Measurements from ENCODE around the gene TRPV5. TPM values are rescaled to one million over a fixed set of nuclear protein-coding genes. Genes with fewer than 3 reads are reported as not detected.

The TRPV5 gene
- polyA plus RNA-seq, 12 donors = 0.05 to 0.18 (median 0.10) TPM; not detected in 6

- no peak for DNase-seq
These were observed 24.3 kb downstream of the TRPV5 start for GRCh38 chr7:142908921-142909890.

GRCh38 chr7:142908290-142908689 is 25.3 kb downstream of the TRPV5 start:
- no peak for DNase-seq

- no peak for DNase-seq
These were observed 26.9 kb downstream of the TRPV5 start for GRCh38 chr7:142906643-142907042.

GRCh38 chr7:142905759-142906158 is 27.8 kb downstream of the TRPV5 start:
- no peak for DNase-seq

GRCh38 chr7:142904128-142904527 is 29.4 kb downstream of the TRPV5 start:
- no peak for DNase-seq

GRCh38 chr7:142901426-142902259 is 31.9 kb downstream of the TRPV5 start:
- DNase-seq = no peak

- DNase-seq = no peak
These were observed 33.9 kb downstream of the TRPV5 start for GRCh38 chr7:142899661-142900060.

- no peak for DNase-seq
These were observed 35.0 kb downstream of the TRPV5 start for GRCh38 chr7:142898377-142899170.

- DNase-seq = no peak
These were observed 35.9 kb downstream of the TRPV5 start for GRCh38 chr7:142897691-142898090.

- no peak for DNase-seq
These were observed 36.7 kb downstream of the TRPV5 start for GRCh38 chr7:142896741-142897379.

- no peak for DNase-seq
These were observed 37.4 kb downstream of the TRPV5 start for GRCh38 chr7:142896151-142896550.

GRCh38 chr7:142894985-142895593 is 38.5 kb downstream of the TRPV5 start:
- no peak for DNase-seq

GRCh38 chr7:142894112-142894984 is 39.2 kb downstream of the TRPV5 start:
- DNase-seq = no peak

- no peak for DNase-seq
These were observed 40.6 kb downstream of the TRPV5 start for GRCh38 chr7:142892951-142893350.

GRCh38 chr7:142891490-142892082 is 42.0 kb downstream of the TRPV5 start:
- DNase-seq = no peak

- no peak for DNase-seq
These were observed 42.6 kb downstream of the TRPV5 start for GRCh38 chr7:142890874-142891485.

GRCh38 chr7:142889816-142890215 is 43.7 kb downstream of the TRPV5 start:
- no peak for DNase-seq

GRCh38 chr7:142887282-142888015 is 46.1 kb downstream of the TRPV5 start:
- DNase-seq = no peak

Data from muscle of arm (tissue), 12 donors.